Pulmonary artery endothelial cell (primary cell): ENCODE data around the gene CRYGN. TPM values are rescaled to one million over a fixed set of nuclear protein-coding genes. Genes with fewer than 3 reads are reported as not detected.

Experiments used
- DNase-seq: peaks from one replicate; pipeline ENCODE4 v3.0.0-alpha.2; 2011; ENCODE audit warnings: low read depth, low spot score
- total RNA-seq: library from RNA; depleted of rRNA; stranded (reverse); fragments of >200 nt; gene quantifications from 2 replicates; pipeline ENCODE4 v1.2.3, GENCODE V29; 2014

The CRYGN gene
- total RNA-seq, 1 donor from 2014 or later = not detected

GRCh38 chr7:151440799-151441445 is 981 bp upstream of the CRYGN start:
- no peak for DNase-seq

GRCh38 chr7:151438864-151439601 is 908 bp downstream of the CRYGN start:
- no peak for DNase-seq

- DNase-seq = no peak
Measured at GRCh38 chr7:151437866-151438516, 1.9 kb downstream of the CRYGN start.

GRCh38 chr7:151437159-151437553 is 2.8 kb downstream of the CRYGN start:
- DNase-seq = no peak

- DNase-seq = no peak
Measured at GRCh38 chr7:151436446-151437158, 3.3 kb downstream of the CRYGN start.

- DNase-seq = no peak
Measured at GRCh38 chr7:151435971-151436370, 4.0 kb downstream of the CRYGN start.

GRCh38 chr7:151435103-151435916 is 4.6 kb downstream of the CRYGN start:
- DNase-seq = no peak

GRCh38 chr7:151434549-151434948 is 5.4 kb downstream of the CRYGN start:
- DNase-seq = no peak

GRCh38 chr7:151433721-151434400 is 6.1 kb downstream of the CRYGN start:
- DNase-seq = no peak

GRCh38 chr7:151432658-151433521 is 7.1 kb downstream of the CRYGN start:
- no peak for DNase-seq

- no peak for DNase-seq
Measured at GRCh38 chr7:151431768-151432311, 8.1 kb downstream of the CRYGN start.

GRCh38 chr7:151431281-151431767 is 8.6 kb downstream of the CRYGN start:
- no peak for DNase-seq

GRCh38 chr7:151430391-151431205 is 9.3 kb downstream of the CRYGN start:
- DNase-seq = no peak

- DNase-seq = no peak
Measured at GRCh38 chr7:151429560-151430331, 10.2 kb downstream of the CRYGN start.

- no peak for DNase-seq
Measured at GRCh38 chr7:151429237-151429559, 10.7 kb downstream of the CRYGN start.

GRCh38 chr7:151428378-151429236 is 11.3 kb downstream of the CRYGN start:
- DNase-seq = no peak
